HG03060 (cell line): ENCODE results near the gene FDPS.

Source experiments
- ATAC-seq: cut with Tn5 transposase; IDR thresholded peaks from one replicate; pipeline ENCODE4 v1.9.1; 2021; ENCODE audit warnings: low read depth, moderate number of reproducible peaks; ENCODE audit not compliant: unreplicated experiment

FDPS gene

DNA sequence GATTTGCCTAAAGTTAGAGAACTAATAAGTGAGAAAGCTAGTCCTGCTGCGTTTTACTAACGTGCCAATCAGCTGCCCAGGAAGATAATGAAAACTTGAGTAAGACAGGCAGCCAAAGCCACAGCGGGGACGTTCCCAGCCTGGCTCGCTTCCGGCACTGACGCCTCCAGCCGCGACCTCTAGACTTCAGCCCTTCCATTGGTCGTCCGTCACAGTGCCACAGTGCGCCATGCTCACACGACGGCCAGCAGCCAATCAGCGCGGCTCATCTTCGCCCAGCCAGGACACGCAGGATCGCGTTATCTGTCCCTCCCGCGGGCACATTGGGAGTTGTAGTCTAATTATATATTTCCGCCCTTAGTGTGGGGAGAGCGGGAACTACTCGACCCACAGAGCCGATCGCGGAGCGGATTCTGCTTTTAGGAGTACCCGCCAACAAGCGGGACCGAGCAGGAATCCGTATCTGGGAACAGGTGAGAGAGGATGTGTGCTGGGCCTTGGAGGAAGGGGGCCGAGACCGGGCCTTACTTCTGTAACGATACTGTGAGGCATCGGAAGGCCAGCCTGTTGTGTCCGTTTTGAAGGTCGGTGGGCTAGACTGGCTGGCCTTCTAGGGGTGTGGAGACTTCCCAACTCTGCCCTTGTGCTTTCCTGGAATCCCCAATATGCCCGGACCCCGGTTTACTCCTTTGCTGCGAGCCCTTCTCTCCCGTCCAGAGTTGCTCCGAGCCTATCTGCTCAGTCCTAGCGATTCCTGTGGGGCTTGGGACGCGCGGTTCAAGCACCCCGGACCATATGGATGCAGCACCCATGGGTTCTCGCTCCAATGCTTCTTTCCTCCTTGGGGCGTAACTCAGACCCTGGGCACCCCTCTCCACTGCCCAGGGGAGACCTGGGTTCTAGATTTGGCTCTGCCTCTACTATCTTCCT is at the start of gene FDPS:
Gene FDPS, plus strand, starts transcription at position 374 of the 930 bp plus-strand sequence. CDS start 924 bp downstream, outside the sequence.
- peak; percentile 89 for ATAC-seq

DNA sequence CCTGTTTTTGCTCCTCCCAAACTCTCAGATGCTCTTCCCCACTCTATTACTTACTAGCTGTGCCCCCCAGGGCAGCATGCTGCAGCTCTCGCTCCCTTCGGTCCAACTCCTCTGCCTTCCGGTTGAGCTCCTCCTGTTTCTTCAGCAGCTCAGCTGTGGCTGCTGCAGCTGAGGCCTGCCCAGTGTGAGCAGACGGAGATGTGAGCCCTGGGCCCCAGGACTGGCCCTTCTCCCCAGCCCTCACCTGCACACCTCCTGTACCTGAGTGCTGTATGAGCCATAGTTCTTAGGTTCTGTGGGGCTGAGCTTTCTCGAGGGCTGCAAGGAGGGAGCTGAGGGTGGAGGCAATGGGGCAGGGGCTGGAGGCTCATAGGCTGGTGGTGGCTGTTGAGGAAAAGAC is 48.4 kb upstream of the FDPS start:
- ATAC-seq, result no peak

- ATAC-seq, result no peak
These were observed 47.2 kb upstream of the FDPS start for GRCh38 chr1:155261493-155261851.

GRCh38 chr1:155261852-155262673 is 46.6 kb upstream of the FDPS start, which contains the start of gene SCAMP3:
Gene SCAMP3 (minus strand): TSS chr1:155262360. CDS start chr1:155262151, 209 bp downstream.
- peak; percentile 84 for ATAC-seq

- ATAC-seq, result no peak
These were observed 45.6 kb upstream of the FDPS start for GRCh38 chr1:155263067-155263466.

DNA sequence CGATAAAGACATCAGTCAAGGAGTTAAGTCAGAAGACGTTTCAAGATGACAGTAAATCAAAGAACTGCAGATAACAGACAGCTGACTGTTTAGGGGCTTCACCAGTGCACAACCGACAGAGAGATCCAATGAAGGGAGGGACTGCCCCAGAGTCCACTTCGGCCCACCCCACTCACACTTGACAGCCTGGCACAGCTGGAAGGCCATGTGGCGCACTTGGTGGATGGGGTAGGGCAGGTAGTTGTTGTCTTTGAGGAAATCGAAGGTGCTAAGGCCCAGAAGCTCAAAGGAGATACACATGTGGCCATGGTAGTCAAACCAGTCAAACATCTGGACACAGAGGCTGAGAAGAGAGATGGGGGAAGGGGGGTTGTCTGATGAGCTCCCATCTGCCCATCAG is 42.1 kb upstream of the FDPS start:
- no peak for ATAC-seq

- ATAC-seq, result no peak
These were observed 41.3 kb upstream of the FDPS start for GRCh38 chr1:155267373-155267772.

DNA sequence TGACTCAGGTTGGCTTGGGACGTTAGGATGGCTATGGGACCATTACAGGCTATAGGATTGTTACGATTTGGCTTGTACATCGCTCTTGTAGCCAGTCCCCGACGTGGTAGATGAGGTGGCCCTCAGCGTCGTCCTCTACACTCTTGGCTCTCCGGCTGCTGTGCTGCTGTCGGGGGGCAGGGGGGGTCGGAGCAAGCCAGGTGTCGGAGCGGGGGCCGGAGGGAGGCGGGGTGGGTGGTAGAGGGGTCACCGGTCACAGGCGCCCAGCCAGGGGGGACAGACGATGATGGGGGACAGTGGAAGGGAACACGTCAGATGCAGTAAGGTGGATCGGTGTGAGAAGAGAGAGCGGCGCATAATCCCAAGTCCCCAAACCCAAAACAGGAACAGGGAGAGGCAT is 40.0 kb upstream of the FDPS start:
- no peak for ATAC-seq

- no peak for ATAC-seq
These were observed 39.3 kb upstream of the FDPS start for GRCh38 chr1:155269381-155269780.

GRCh38 chr1:155272466-155273342 is 36.0 kb upstream of the FDPS start:
- no peak for ATAC-seq

DNA sequence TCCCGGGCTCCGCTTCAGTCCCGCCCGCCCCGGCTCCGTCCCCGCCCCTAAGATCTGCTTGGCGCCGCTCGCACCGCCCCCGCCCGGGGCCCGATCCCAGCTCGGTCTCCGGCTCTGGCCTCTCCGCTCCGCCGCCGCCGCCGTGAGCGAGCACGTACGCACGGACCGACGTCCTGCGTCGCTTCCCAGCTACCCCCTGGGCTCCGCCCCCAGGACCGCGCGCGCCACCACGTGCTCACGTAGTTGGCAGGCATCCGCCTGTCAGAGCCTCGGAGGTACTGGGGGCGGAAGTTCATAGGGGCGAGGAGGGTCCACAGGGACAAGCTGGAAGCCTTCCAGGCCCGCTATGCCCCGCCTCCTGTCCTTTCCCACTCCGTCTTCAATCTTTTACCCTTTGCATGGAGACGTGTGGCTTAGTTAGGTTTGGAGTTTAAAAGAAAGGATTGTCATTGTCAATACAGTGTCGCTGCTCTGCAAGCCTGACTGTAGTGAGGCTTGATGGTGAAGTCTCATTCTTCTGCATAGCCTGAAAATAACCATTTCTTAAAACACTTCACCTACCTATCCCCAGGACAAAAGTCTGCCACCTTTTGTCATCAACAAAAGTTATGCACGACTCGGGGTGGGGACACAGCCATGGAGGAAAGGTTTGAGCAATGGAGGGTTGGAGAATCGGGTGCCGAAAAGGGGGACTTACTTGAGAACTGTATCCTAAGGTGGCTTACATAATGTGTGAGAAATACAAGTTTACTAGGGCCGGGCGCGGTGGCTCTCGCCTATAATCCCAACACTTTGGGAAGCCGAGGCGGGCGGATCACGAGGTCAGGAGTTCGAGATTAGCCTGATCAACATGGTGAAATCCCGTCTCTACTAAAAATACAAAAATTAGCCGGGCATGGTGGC is 35.1 kb upstream of the FDPS start, which contains the start of gene CLK2:
Gene CLK2, minus strand, starts transcription at position 162 of the 903 bp plus-strand sequence. CDS start 2,527 bp downstream, outside the sequence.
- ATAC-seq, result no peak

DNA sequence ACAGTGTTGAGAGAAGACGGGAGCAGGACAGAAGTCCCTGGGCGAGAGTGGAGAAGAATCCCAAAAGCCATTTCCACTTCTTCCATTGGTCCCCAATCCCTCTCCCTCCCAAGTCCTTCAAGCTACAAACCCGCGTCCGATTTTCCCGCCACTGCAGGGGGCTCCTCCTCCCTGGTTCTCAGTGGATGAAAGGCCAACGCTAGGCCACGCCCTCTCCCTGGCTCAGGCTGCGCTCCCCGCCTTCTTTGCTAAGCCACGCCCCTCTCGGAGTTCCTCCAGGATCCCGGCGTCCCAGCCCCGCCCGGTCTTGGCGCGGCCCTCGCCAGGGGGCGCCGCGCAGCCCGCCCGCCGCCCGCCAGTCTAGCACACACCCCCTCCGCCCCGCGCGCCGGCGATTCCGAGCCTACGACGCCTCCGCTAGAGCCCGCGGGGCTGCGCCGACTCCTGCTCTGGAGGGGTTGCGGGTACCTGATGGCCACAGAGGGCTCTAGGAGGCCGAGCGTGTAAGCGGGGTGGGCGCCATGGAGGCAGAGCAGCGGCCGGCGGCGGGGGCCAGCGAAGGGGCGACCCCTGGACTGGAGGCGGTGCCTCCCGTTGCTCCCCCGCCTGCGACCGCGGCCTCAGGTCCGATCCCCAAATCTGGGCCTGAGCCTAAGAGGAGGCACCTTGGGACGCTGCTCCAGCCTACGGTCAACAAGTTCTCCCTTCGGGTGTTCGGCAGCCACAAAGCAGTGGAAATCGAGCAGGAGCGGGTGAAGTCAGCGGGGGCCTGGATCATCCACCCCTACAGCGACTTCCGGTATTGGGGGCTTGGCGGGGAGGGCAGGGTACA is 31.4 kb upstream of the FDPS start, which contains the start of gene HCN3:
Gene HCN3, plus strand, starts transcription at position 394 of the 832 bp plus-strand sequence. Its CDS starts 128 bp downstream, at position 522.
- peak; percentile 33 for ATAC-seq

DNA sequence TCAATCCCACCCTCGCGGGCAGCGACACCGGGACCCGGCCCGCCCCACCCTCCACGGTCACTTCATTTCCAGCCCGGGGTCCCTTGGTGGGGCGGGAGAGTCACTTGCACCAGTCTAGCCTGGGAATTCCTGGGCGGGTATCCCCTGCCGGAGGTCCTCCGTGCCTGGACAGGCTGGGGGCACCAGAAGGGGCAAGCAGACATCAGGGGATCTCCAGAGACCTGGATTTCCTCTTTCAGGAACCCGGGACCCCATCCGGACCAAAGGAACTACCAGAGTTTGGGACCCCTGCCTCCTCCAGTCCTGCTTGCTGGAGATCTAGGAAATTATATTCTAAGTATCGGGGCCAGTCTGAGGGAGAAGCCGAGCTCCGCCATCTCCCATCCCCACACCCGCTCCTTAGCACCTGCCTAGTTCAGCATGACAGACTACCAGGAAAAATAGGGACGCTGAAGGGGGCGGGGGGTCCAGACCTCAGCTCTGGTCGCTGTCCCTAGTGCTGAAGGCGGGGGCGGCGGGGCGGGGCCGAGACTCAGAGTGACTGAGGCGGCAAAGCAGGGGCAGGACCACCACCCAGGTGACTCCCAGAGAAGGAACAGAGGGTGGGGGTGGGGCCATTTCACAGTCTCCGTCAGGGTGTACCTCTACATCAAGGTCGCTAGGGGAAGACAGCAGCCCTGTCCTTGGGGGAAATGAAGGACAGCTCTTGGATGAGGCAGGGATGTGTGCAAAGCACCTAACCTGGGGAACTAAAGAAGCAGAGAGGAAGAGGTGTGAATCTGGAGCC is 30.6 kb upstream of the FDPS start:
- no peak for ATAC-seq

GRCh38 chr1:155278689-155279160 is 29.9 kb upstream of the FDPS start:
- ATAC-seq, result no peak

GRCh38 chr1:155279268-155279667 is 29.4 kb upstream of the FDPS start:
- no peak for ATAC-seq

- no peak for ATAC-seq
These were observed 26.1 kb upstream of the FDPS start for GRCh38 chr1:155282488-155283091.

GRCh38 chr1:155284476-155284875 is 24.2 kb upstream of the FDPS start:
- ATAC-seq, result no peak
